Natural killer cell (primary cell): ENCODE results near the gene NIPSNAP3A. TPM values are rescaled to one million over a fixed set of nuclear protein-coding genes. Genes with fewer than 3 reads are reported as not detected.
"Not testable (repeated sequence)": the region's sequence is repeated elsewhere in the genome, so short reads cannot be mapped to it uniquely, and the experiment has no call there.

Source experiments
- ATAC-seq, 3 donors: fragments of 150-1000 bp in 2 of 3; fragments of 200-7000 bp in 1 of 3; cut with Tn5 transposase; 1 replicate in 1 of 3; 2 replicates in 2 of 3; pipeline ENCODE4 v1.10.0; 2021; ENCODE audit warnings: mild to moderate bottlenecking in 2 of 3, moderate library complexity in 2 of 3
- DNase-seq, 2 donors: peaks; one replicate each; pipeline versions ENCODE4 v3.0.0 to v3.0.0-alpha.2; 2013 to 2021; ENCODE audit warnings: mixed read lengths in 1 of 2
- H3K27ac ChIP-seq: one replicate; pipeline ENCODE4 v1.5.1; 2013; ENCODE audit warnings: mild to moderate bottlenecking, low read length
- H3K27me3 ChIP-seq: one replicate; pipeline ENCODE4 v1.6.1; 2013; ENCODE audit warnings: low read length; ENCODE audit not compliant: control insufficient read depth, insufficient read depth
- H3K36me3 ChIP-seq: one replicate; pipeline ENCODE4 v1.6.1; 2013; ENCODE audit warnings: low read length; ENCODE audit not compliant: control insufficient read depth, insufficient read depth
- H3K4me1 ChIP-seq: one replicate; pipeline ENCODE4 v1.6.1; 2013; ENCODE audit warnings: low read length; ENCODE audit not compliant: control insufficient read depth, insufficient read depth
- H3K4me3 ChIP-seq: one replicate; pipeline ENCODE4 v1.5.1; 2013; ENCODE audit warnings: low read length
- H3K9me3 ChIP-seq: one replicate; pipeline ENCODE4 v1.6.1; 2013; ENCODE audit warnings: low read length; ENCODE audit not compliant: control insufficient read depth, insufficient read depth
- H3K27ac Mint-ChIP-seq, 2 donors: one replicate each; pipeline ENCODE4 v1.8.0; 2022; ENCODE audit warnings: mild to moderate bottlenecking in 2 of 2, mixed read lengths in 2 of 2, moderate library complexity in 1 of 2
- H3K27me3 Mint-ChIP-seq, 2 donors: one replicate each; pipeline ENCODE4 v1.8.0; 2022; ENCODE audit warnings: low read depth in 2 of 2, mixed read lengths in 2 of 2
- H3K36me3 Mint-ChIP-seq: one replicate; pipeline ENCODE4 v1.8.0; 2022; ENCODE audit warnings: mixed read lengths
- H3K4me1 Mint-ChIP-seq, 2 donors: one replicate each; pipeline ENCODE4 v1.8.0; 2022; ENCODE audit warnings: mixed read lengths in 2 of 2
- H3K4me3 Mint-ChIP-seq: one replicate; pipeline ENCODE4 v1.8.0; 2022; ENCODE audit warnings: mild to moderate bottlenecking, moderate library complexity, mixed read lengths
- H3K9me3 Mint-ChIP-seq, 2 donors: one replicate each; pipeline ENCODE4 v1.8.0; 2022; ENCODE audit warnings: mixed read lengths in 2 of 2
- CTCF ChIP-seq: fragments of 200-600 bp; IDR thresholded peaks from one replicate; pipeline ENCODE4 v1.8.0; 2022; ENCODE audit warnings: antibody characterized with exemption
- WGBS: methylation state at CpG from one replicate; pipeline ENCODE4 v1.1.7; 2013; ENCODE audit warnings: missing lambda C conversion rate; ENCODE audit not compliant: insufficient coverage; 5-methylcytosine and 5-hydroxymethylcytosine counted together
- intact Hi-C: fragments of 100-400 bp; cut with micrococcal nuclease; formaldehyde crosslinking; loops from one replicate; pipeline ENCODE4 v1.14.2; 2022
- total RNA-seq, 4 donors: library from RNA; stranded (reverse); fragments of 120-200 nt in 1 of 4; gene quantifications; one replicate each; pipeline versions ENCODE4 v1.2.3 to v1.2.4, GENCODE V29; 2013 to 2022

Gene NIPSNAP3A
- total RNA-seq, 3 donors from 2014 or later (not counting 1 experiment from before 2014, with no cell fraction given) = 9.0 to 11.2 (median 9.8) TPM

- Histone ChIP-seq H3K27me3 (no peaks in the 10 kb centered on the region), H3K4me3 (no peak overlapping the region), H3K9me3 (no peaks in the 10 kb centered on the region), H3K36me3 (no peaks in the 10 kb centered on the region), H3K27ac (no peak overlapping the region), H3K4me1 (peaks cover 6% of the 10 kb centered on the region)
- WGBS = 80% methylated on average over 5 of the region's 5 CpGs
- H3K4me1 Mint-ChIP-seq = no peaks in the 10 kb centered on the region
- intact Hi-C loops = no loop called here
- H3K27me3 Mint-ChIP-seq = peaks cover 0 to 3% of the 10 kb centered on the region in 2 donors
- no peak for TF ChIP-seq CTCF
- no peak for DNase-seq
- H3K36me3 Mint-ChIP-seq = no peaks in the 10 kb centered on the region
- peak overlapping the region; percentile 88 for H3K4me3 Mint-ChIP-seq
- no peak overlapping the region for H3K27ac Mint-ChIP-seq
- H3K9me3 Mint-ChIP-seq = no peaks in the 10 kb centered on the region
- no peak for ATAC-seq
Measured at GRCh38 chr9:104765138-104765537, 17.7 kb downstream of the NIPSNAP3A start.

- no peak overlapping the region for H3K27ac ChIP-seq
- no peak overlapping the region for H3K4me3 Mint-ChIP-seq
- no peaks in the 10 kb centered on the region for H3K9me3 ChIP-seq
- no peak for DNase-seq
- peaks cover 6% of the 10 kb centered on the region for H3K4me1 ChIP-seq
- no peaks in the 10 kb centered on the region for H3K9me3 Mint-ChIP-seq
- no peaks in the 10 kb centered on the region for H3K36me3 ChIP-seq
- intact Hi-C loops = no loop called here
- peaks cover 0 to 7% of the 10 kb centered on the region in 2 donors for H3K27me3 Mint-ChIP-seq
- WGBS = 92% methylated on average over 7 of the region's 7 CpGs
- H3K36me3 Mint-ChIP-seq = no peaks in the 10 kb centered on the region
- no peak for TF ChIP-seq CTCF
- H3K4me3 ChIP-seq = no peak overlapping the region
- H3K27me3 ChIP-seq = no peaks in the 10 kb centered on the region
- H3K27ac Mint-ChIP-seq = no peak overlapping the region
- no peak for ATAC-seq
- no peaks in the 10 kb centered on the region for H3K4me1 Mint-ChIP-seq
Measured at GRCh38 chr9:104766025-104766424, 18.5 kb downstream of the NIPSNAP3A start.

- Histone ChIP-seq H3K27ac (no peak overlapping the region), H3K36me3 (no peaks in the 10 kb centered on the region), H3K27me3 (no peaks in the 10 kb centered on the region), H3K4me3 (no peak overlapping the region), H3K4me1 (peaks cover 6% of the 10 kb centered on the region), H3K9me3 (no peaks in the 10 kb centered on the region)
- no peak for TF ChIP-seq CTCF
- H3K27me3 Mint-ChIP-seq = peaks cover 0 to 7% of the 10 kb centered on the region in 2 donors
- H3K9me3 Mint-ChIP-seq = no peaks in the 10 kb centered on the region
- H3K27ac Mint-ChIP-seq = no peak overlapping the region
- DNase-seq = no peak
- intact Hi-C loops = no loop called here
- ATAC-seq = no peak
- no peaks in the 10 kb centered on the region for H3K4me1 Mint-ChIP-seq
- no peak overlapping the region for H3K4me3 Mint-ChIP-seq
- WGBS = no CpG with 5 or more reads among the region's 3 CpGs
- H3K36me3 Mint-ChIP-seq = no peaks in the 10 kb centered on the region
Measured at GRCh38 chr9:104767507-104767906, 20.0 kb downstream of the NIPSNAP3A start.

GRCh38 chr9:104769029-104769428 lies 21.5 kb downstream of the NIPSNAP3A start:
- H3K4me3 ChIP-seq, H3K27me3 ChIP-seq, ATAC-seq, H3K4me1 Mint-ChIP-seq, H3K36me3 ChIP-seq, H3K4me3 Mint-ChIP-seq, H3K36me3 Mint-ChIP-seq, H3K9me3 ChIP-seq, H3K4me1 ChIP-seq, H3K27ac ChIP-seq, DNase-seq, H3K27me3 Mint-ChIP-seq, H3K9me3 Mint-ChIP-seq, H3K27ac Mint-ChIP-seq, intact Hi-C loops: not testable (repeated sequence)
- WGBS = 92% methylated on average over 7 of the region's 12 CpGs
